Non-pigmented ciliary epithelial cell (primary cell): ENCODE data around the gene PAX5.

Experiments used
- DNase-seq: peaks from one replicate; pipeline ENCODE4 v3.0.0-alpha.2; 2010; ENCODE audit warnings: low read depth

Gene PAX5

DNA sequence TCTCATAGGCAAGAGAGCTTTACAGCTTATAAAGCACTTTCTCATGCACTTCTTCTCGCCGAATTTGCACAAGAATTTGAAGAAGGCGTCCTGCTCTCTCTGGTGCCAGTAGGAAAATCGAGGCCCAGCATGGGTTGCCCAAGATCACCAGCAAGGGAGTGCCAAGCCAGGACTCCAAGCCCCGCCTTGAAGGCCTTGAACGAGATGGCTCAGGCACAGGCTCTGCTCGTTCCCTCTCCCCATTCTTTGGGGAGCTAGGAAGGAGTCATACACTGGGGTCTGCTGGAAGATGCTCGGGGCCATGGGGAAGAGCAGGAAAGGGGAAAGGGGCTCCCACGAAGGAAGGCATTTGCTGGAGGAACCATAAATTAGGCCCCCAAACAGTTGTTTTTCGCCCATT lies 46.7 kb downstream of the PAX5 start:
- no peak for DNase-seq

GRCh38 chr9:36986468-36987408 lies 47.3 kb downstream of the PAX5 start:
- no peak for DNase-seq

DNA sequence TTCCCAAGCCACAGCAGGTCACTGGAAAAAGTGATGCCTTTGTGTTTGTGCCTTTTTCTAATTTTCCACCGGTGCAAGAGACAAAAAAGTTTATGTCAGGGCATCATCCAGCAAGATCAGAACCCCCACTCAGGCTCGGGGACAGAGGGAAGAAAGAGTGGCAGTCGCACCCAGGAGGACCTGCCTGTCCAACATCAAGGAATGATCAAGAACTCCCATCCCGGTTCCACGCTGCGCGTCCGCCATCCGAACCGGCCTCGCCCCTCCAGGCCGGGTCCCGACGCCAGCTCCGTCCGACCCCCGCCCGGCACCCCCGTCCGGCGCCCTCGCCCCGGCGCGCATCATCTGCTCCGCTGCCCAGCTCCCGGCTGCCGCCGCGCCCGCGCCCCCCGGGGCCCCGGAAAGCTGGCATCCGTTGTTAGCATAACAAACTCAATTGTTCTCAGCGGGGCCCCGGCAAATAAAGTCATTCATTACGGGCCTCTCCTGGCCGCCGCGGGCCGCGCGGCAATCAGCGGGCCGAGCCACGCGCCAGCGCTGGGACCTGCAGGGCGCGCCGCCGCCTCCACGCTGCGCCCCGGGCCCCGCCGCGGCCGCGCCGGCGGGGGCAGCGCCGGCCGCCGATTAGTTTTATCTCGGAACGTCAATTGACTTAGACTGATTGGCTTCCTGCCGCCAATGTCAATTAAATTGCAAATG lies 48.1 kb downstream of the PAX5 start:
- DNase-seq = no peak

- no peak for DNase-seq
Observed at GRCh38 chr9:36985061-36985768, 48.9 kb downstream of the PAX5 start.

DNA sequence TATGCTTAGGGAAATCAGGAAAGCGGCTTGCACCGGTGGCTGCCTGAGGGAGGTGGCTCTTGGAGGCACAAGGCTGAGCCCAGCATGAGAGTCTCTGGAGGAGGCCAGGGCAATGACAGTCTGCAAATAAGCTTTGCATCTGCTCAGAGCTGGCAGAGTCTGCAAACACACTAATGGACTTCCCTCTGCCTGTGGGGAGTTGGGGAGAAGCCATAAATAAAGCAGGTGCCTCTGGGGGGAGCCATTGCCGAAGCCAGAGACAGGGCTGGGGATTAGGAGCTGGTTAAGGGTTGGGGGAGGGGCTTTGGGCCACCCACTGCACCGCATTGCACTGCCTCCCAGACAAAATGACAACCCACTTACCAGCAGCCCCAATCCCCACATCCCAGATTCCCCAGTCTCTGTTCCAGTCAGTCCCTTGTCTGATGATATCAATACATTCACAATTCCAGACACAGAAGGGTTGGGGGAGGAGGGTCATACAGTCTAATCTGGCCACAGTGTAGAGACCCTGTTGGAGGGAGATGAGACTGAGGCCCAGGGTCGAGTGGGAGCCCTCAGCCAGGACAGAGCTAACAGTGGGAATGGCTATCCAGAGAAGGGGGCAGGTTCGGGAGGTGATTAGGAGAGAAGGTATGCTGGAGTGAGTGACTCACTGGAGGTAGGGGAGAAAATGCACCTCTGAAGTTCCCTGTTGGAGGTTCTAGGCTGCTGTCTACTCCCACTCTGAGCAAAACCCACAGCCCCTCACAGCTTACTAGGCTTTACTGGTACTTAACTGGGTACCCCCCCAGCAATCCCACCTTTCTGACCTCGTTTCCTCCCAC lies 53.7 kb downstream of the PAX5 start:
- DNase-seq = no peak

DNA sequence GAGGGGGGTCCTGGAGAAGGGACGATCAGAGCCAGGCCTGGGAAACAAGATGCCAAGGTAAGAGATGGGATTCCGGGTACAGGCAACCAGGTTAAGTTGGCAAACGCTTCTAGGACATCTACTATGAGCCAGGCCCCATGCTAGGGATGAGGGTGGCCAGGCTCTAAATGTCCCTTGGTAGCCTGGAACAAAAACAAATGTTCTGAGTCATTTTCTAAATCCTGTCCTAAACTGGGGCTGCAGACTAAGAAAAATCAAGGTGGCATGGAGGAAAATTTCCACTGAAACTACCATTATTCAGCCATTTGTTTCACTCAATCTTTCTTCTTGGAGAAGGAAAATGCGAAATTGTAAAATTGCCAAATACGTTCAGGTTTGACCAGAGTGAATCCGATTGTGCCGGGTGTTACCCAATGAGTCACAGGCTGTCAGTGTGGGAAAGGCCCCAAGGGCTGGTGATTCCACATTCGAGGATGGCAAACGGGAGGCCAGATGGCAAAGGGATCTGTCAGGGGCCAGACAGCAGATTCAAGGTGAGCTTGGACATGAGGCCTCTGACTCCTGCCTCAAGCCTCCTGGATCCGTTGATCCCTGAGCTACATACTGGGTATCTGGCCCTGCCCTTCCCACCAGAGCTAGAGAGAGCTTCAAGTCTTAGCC lies 57.6 kb downstream of the PAX5 start:
- no peak for DNase-seq

DNA sequence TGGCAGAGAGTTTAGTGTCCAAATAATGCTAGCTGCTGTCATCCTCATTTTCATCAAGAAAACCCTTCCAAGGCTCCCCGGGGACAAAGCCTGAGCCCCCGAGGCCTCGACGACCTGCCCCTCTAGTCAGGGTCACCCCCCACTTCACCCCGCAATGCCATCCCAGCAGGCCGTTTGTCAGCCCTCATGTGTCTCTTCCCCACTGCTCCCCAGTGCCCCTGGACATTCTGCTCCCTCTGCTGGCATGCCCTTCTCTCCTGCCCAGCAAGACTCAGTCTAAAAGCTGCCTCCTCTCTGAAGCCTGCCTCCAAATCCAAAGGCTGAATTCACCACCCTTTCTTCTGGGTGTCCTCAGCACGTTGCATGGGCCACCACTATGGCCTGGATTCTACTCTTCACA lies 59.3 kb downstream of the PAX5 start:
- DNase-seq = no peak

DNA sequence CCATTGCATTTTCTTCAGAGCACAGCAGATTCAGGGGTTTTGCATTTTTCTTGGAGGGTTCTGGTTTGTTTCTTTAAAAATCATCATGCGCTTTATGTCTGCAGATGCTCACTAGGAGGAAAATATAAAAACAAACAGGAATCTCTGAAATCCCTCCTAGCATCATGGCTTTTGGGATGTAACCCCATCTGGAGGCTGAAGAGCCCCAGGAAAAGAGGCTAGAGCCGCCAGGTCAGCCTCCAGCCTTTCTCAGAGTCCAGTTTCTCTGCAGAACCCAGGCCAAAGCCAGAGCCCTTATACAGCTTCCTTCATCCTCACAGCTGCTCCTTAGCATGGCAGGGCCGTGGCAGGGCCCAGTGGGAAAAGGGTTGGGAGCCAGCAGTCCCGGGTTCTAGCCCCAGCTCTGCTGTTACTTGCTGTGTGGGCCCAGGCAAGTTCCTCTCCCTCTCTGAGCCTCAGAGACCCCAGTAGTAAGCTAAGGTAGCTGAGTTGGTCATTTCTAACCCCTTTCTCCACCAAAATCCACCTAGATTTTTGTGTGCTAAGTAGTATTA lies 62.1 kb downstream of the PAX5 start:
- no peak for DNase-seq

DNA sequence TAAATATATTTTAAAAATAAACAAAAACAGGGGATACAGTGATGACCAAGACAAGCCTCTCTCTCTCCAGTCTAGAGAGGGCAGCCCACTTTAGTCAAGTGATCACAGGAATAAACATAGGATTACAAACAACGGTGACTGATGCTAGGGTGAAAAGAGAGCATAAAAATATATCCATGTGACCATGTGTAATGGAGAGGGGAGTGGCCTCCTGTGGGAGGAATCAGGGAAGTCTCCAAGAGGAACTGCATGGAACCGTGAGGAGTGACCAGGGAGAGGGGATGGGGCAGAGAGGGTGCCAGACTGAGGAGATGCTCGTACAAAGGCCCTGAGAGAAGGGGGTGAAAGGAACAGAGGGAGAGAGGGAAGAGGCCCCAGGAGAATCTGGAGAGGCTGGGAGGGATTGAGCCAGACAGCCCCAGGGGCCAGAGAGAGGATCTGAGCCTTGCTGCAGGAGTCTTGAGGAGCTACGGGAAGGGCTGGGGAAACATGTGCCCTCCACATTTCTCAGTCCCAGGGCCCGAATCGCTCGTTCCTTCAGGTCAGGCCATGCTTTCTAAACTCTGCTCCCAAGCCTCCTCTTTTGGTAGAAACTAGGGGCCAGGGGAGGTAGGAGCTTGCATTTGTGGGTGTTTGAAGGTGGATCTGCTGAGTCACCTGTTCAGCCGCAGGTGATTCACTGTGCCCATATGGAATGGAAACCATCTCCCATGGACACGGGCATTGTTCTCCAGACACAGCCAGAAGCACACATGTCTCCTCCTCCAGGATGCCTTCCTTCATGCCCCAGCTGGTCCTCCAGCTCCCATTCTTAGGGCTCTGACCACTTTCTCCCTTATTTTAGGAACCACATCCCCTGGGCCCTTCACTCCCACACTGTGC lies 63.8 kb downstream of the PAX5 start:
- DNase-seq = no peak

DNA sequence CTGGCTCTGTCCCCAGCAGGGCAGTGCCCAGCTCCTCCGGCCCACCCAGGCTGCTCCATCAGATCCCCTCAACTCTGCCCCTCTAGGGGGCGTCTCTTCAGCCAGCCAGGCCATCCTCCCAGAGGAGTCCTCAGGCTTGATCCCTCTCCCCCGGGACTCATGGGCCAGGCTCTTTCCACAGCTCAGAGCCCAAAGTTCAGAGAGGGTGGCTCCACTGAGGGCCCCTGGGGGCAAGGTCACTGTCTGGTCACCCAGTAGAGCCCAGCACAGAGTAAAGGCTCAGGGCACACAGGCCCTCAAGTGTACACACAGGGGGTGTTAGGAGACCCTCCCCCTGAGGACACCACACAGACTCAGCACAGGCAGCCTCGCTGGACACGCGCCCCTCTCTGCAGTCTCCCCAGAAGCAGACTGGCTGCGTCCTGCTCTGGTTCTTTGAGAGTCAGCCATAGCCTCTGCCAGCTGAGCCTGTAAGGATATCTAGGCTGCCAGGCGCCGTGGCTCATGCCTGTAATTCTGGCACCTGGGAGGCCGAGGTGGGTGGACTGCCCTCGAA lies 64.8 kb downstream of the PAX5 start:
- DNase-seq = no peak

GRCh38 chr9:36968574-36969215 lies 65.4 kb downstream of the PAX5 start:
- DNase-seq = no peak

DNA sequence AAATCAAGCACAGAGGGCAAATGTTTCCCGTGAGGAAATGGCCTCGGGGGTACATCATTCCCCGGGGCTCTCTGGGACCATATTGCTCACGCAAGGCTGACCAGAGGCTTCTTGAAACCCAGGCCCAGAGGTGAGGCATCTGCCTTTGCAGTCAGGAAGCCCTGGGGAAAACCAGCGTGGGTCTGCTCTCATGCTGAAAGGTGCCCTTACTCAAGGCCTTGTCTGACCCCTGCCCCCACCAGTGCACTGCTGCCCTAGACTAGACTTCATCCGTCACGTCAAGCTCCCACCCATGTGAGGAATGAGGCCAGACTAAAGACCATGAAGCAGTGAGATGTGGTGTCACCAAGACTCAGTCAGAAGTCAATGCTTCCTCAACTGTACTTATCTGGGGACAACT lies 66.1 kb downstream of the PAX5 start:
- no peak for DNase-seq

GRCh38 chr9:36966371-36967097 lies 67.5 kb downstream of the PAX5 start:
- no peak for DNase-seq

DNA sequence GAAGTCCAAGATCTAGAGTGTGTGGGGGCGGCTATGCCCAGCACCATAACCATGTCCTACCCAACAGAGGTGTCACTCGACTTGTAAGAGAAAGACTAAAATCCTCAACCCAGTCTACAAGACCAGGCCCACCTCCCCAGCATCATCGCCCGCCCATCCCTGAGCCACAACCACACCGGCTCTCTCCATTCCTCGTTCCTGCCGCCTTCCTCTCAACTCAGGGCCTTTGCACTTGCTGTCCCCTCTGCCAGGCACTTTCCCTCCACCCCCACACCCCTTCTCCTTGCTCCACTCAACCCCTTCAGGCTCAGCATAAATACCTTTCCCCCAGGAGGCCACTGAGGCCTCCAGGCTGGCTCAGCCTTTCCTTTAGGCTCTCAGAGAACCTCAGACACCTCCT lies 69.3 kb downstream of the PAX5 start:
- no peak for DNase-seq

- DNase-seq = no peak
Observed at GRCh38 chr9:36963346-36963745, 70.7 kb downstream of the PAX5 start.

GRCh38 chr9:36962691-36963090 lies 71.4 kb downstream of the PAX5 start:
- DNase-seq = no peak

DNA sequence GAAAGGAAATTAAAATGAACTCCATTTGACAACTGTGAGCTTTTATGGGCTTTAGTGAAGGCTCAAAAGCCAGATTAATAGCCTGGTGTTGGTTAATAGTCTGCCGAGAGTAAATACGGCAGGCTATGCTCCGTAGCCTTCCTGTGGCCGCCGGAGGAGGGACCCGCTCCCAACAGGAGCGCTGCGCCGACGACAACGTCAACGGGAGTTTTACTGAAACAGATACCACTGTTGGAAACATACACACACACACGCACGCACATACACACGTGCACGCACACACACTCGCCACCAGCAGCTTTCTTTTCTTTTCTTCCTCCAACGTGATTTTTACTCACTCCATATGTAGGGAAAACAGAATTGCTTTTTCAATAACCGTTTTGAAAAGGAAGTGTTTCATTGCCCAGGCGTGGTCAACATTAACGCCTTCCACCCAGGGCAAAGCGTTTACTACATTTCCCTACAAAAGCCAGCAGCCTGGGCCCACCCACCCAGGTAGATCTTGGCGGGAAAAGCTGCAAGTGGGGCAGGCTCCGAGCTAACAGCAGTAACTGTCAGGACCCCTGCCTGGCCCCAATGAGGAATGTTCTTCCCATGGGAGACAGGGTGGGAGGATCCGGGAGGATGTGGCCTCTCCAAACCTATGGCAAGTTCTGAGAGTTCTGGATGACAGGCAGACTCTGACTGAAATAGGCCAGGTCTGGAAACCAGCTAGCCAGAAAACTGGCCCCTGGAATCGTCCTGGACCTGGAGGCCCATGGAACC lies 72.3 kb downstream of the PAX5 start:
- no peak for DNase-seq

GRCh38 chr9:36961051-36961450 lies 73.0 kb downstream of the PAX5 start:
- DNase-seq = no peak
